HPDE6-E6E7 (cell line): Measurements from ENCODE around the gene AGMAT.
"Not testable (repeated sequence)": the region's sequence is repeated elsewhere in the genome, so short reads cannot be mapped to it uniquely, and the experiment has no call there.

ENCODE experiments used
- DNase-seq: peaks from one replicate; pipeline ENCODE4 v3.0.0; 2011; ENCODE audit warnings: missing footprints; ENCODE audit errors: extremely low spot score

The AGMAT gene

GRCh38 chr1:15616373-15617172 lies 31.7 kb upstream of the AGMAT start:
- DNase-seq = no peak

- no peak for DNase-seq
Observed at GRCh38 chr1:15610167-15610566, 25.3 kb upstream of the AGMAT start.

- no peak for DNase-seq
Observed at GRCh38 chr1:15609631-15610030, 24.8 kb upstream of the AGMAT start.

GRCh38 chr1:15605398-15606383 lies 20.8 kb upstream of the AGMAT start:
- DNase-seq = no peak

- not testable (repeated sequence) for DNase-seq
Observed at GRCh38 chr1:15604400-15604799, 19.5 kb upstream of the AGMAT start.

- DNase-seq = not testable (repeated sequence)
Observed at GRCh38 chr1:15603966-15604282, 19.1 kb upstream of the AGMAT start.

GRCh38 chr1:15603050-15603965 lies 18.5 kb upstream of the AGMAT start:
- DNase-seq = peak; percentile 98

GRCh38 chr1:15598436-15598835 lies 13.6 kb upstream of the AGMAT start:
- no peak for DNase-seq

GRCh38 chr1:15595809-15596617 lies 11.2 kb upstream of the AGMAT start:
- DNase-seq = no peak

- no peak for DNase-seq
Observed at GRCh38 chr1:15592285-15592684, 7.4 kb upstream of the AGMAT start.

- no peak for DNase-seq
Observed at GRCh38 chr1:15583016-15583706, 1.7 kb downstream of the AGMAT start.

GRCh38 chr1:15579683-15580047 lies 5.2 kb downstream of the AGMAT start:
- DNase-seq = no peak

GRCh38 chr1:15578921-15579682 lies 5.7 kb downstream of the AGMAT start:
- no peak for DNase-seq

GRCh38 chr1:15577691-15578090 lies 7.2 kb downstream of the AGMAT start:
- no peak for DNase-seq

GRCh38 chr1:15575549-15576150 lies 9.2 kb downstream of the AGMAT start:
- DNase-seq = no peak

- no peak for DNase-seq
Observed at GRCh38 chr1:15574741-15575140, 10.1 kb downstream of the AGMAT start.

GRCh38 chr1:15573477-15573876 lies 11.4 kb downstream of the AGMAT start:
- no peak for DNase-seq

GRCh38 chr1:15571266-15571665 lies 13.6 kb downstream of the AGMAT start:
- no peak for DNase-seq

GRCh38 chr1:15570861-15571260 lies 14.0 kb downstream of the AGMAT start:
- DNase-seq = no peak
